GM06990 (cell line): Measurements from ENCODE around the gene TXNL1.

Source experiments
- DNase-seq: peaks from one replicate; pipeline ENCODE4 v3.0.0-alpha.2; 2011; ENCODE audit not compliant: insufficient read length; ENCODE audit errors: extremely low read depth
- H3K27me3 ChIP-seq: replicated peaks from 2 replicates; pipeline ENCODE4 v1.6.0; 2011; ENCODE audit warnings: low read length; ENCODE audit not compliant: control insufficient read depth, insufficient read depth
- H3K36me3 ChIP-seq: 2 replicates; pipeline ENCODE4 v1.5.1; 2011; ENCODE audit warnings: low read length; ENCODE audit not compliant: control insufficient read depth, insufficient read depth
- H3K4me3 ChIP-seq: replicated peaks from 2 replicates; pipeline ENCODE4 v1.5.1; 2011; ENCODE audit warnings: low read depth, mild to moderate bottlenecking, control low read depth, low read length
- CTCF ChIP-seq: IDR thresholded peaks from 2 replicates; pipeline ENCODE4 v1.5.1; 2011; ENCODE audit warnings: low read length, control low read depth, mild to moderate bottlenecking, inconsistent platforms; ENCODE audit not compliant: insufficient read depth, poor library complexity, severe bottlenecking

TXNL1 gene

GRCh38 chr18:56672391-56672790 is 34.0 kb upstream of the TXNL1 start:
- Histone ChIP-seq H3K27me3 (no peaks in the 10 kb centered on the region), H3K4me3 (no peak overlapping the region), H3K36me3 (no peaks in the 10 kb centered on the region)
- DNase-seq, result no peak
- no peak for TF ChIP-seq CTCF

GRCh38 chr18:56662902-56663301 is 24.5 kb upstream of the TXNL1 start:
- no peak overlapping the region for H3K4me3 ChIP-seq
- H3K36me3 ChIP-seq, result no peaks in the 10 kb centered on the region
- H3K27me3 ChIP-seq, result no peaks in the 10 kb centered on the region
- no peak for DNase-seq
- no peak for TF ChIP-seq CTCF

- no peaks in the 10 kb centered on the region for H3K36me3 ChIP-seq
- no peak overlapping the region for H3K4me3 ChIP-seq
- H3K27me3 ChIP-seq, result no peaks in the 10 kb centered on the region
- TF ChIP-seq CTCF, result no peak
- DNase-seq, result no peak
Observed at GRCh38 chr18:56662502-56662901, 24.1 kb upstream of the TXNL1 start.

GRCh38 chr18:56662063-56662408 is 23.6 kb upstream of the TXNL1 start:
- H3K4me3 ChIP-seq, result no peak overlapping the region
- TF ChIP-seq CTCF, result no peak
- no peaks in the 10 kb centered on the region for H3K36me3 ChIP-seq
- DNase-seq, result no peak
- H3K27me3 ChIP-seq, result no peaks in the 10 kb centered on the region

GRCh38 chr18:56661360-56662062 is 23.1 kb upstream of the TXNL1 start:
- TF ChIP-seq CTCF, result no peak
- Histone ChIP-seq H3K36me3 (no peaks in the 10 kb centered on the region), H3K4me3 (no peak overlapping the region), H3K27me3 (no peaks in the 10 kb centered on the region)
- DNase-seq, result no peak

GRCh38 chr18:56660655-56661054 is 22.3 kb upstream of the TXNL1 start:
- no peak overlapping the region for H3K4me3 ChIP-seq
- DNase-seq, result no peak
- no peak for TF ChIP-seq CTCF
- no peaks in the 10 kb centered on the region for H3K27me3 ChIP-seq
- no peaks in the 10 kb centered on the region for H3K36me3 ChIP-seq
